Omental fat pad (tissue), 4 donors: ENCODE data around the gene ARHGAP15. TPM values are rescaled to one million over a fixed set of nuclear protein-coding genes. Genes with fewer than 3 reads are reported as not detected.

Experiments used
- ATAC-seq: fragments of 150-250 bp; one replicate; pipeline ENCODE4 v1.9.1; 2016; ENCODE audit warnings: mild to moderate bottlenecking, moderate library complexity; ENCODE audit not compliant: low FRiP score
- DNase-seq: peaks from one replicate; pipeline ENCODE4 v3.0.0-alpha.2; 2019; ENCODE audit warnings: low spot score
- CTCF ChIP-seq, 3 donors: fragments of 450-650 bp; IDR thresholded peaks; one replicate each; pipeline ENCODE4 v1.5.1; 2016 to 2017; ENCODE audit warnings: antibody characterized with exemption in 3 of 3, mild to moderate bottlenecking in 3 of 3, moderate library complexity in 2 of 3
- total RNA-seq, 4 donors: library from RNA; depleted of rRNA; stranded (reverse); fragments of >200 nt; gene quantifications; one replicate each; pipeline ENCODE4 v1.1.0, GENCODE V29; 2016

Gene ARHGAP15
- total RNA-seq, 4 donors from 2014 or later: 12.2 to 27.6 (median 20.7) TPM

GRCh38 chr2:143480086-143480485 lies 350.9 kb downstream of the ARHGAP15 start:
- ATAC-seq: no peak
- no peak for DNase-seq
- TF ChIP-seq CTCF (IDR thresholded peaks at IDR 0.05): no peak

GRCh38 chr2:143480601-143481236 lies 351.5 kb downstream of the ARHGAP15 start:
- DNase-seq: no peak
- ATAC-seq: no peak

GRCh38 chr2:143481237-143481623 lies 352.0 kb downstream of the ARHGAP15 start:
- ATAC-seq (no peak), DNase-seq (no peak)
- no peak for TF ChIP-seq CTCF (IDR thresholded peaks at IDR 0.05)

More at GRCh38 chr2:143480601-143481236, 351.5 kb downstream of the ARHGAP15 start:
- no peak for TF ChIP-seq CTCF (IDR thresholded peaks at IDR 0.05)

GRCh38 chr2:143481733-143482132 lies 352.5 kb downstream of the ARHGAP15 start:
- TF ChIP-seq CTCF (IDR thresholded peaks at IDR 0.05): no peak
- no peak for ATAC-seq
- no peak for DNase-seq

- no peak for ATAC-seq
- no peak for TF ChIP-seq CTCF (IDR thresholded peaks at IDR 0.05)
- no peak for DNase-seq
Measured at GRCh38 chr2:143482316-143482715, 353.1 kb downstream of the ARHGAP15 start.

GRCh38 chr2:143482771-143483170 lies 353.6 kb downstream of the ARHGAP15 start:
- DNase-seq: no peak
- no peak for TF ChIP-seq CTCF (IDR thresholded peaks at IDR 0.05)
- no peak for ATAC-seq

GRCh38 chr2:143486976-143487375 lies 357.8 kb downstream of the ARHGAP15 start:
- ATAC-seq (no peak), DNase-seq (no peak)
- TF ChIP-seq CTCF (IDR thresholded peaks at IDR 0.05): no peak
